Spleen (tissue), 13 donors: ENCODE results near the gene FGF2. TPM values are rescaled to one million over a fixed set of nuclear protein-coding genes. Genes with fewer than 3 reads are reported as not detected.

Experiments used
- DNase-seq: peaks from one replicate; pipeline ENCODE4 v3.0.0-alpha.2; 2020
- H3K27ac ChIP-seq, 8 donors: fragments of 200-600 bp; sonication (generic) in 7 of 8; 1 replicate in 4 of 8; 2 replicates in 4 of 8; pipeline versions ENCODE4 v1.5.0 to v1.8.0; 2016 to 2021; ENCODE audit warnings: inconsistent platforms in 4 of 8, mild to moderate bottlenecking in 4 of 8, moderate library complexity in 1 of 8
- H3K27me3 ChIP-seq, 7 donors: fragments of 200-600 bp; sonication (generic) in 6 of 7; replicated peaks in 1 of 7; 1 replicate in 4 of 7; 2 replicates in 3 of 7; pipeline versions ENCODE4 v1.5.0 to v1.8.0; 2016 to 2021; ENCODE audit warnings: inconsistent platforms in 3 of 7, mild to moderate bottlenecking in 1 of 7
- H3K36me3 ChIP-seq, 6 donors: fragments of 200-600 bp; sonication (generic) in 5 of 6; 1 replicate in 4 of 6; 2 replicates in 2 of 6; pipeline versions ENCODE4 v1.5.0 to v1.8.0; 2016 to 2021; ENCODE audit warnings: inconsistent platforms in 2 of 6
- H3K4me1 ChIP-seq, 6 donors: fragments of 200-600 bp; sonication (generic) in 5 of 6; 1 replicate in 3 of 6; 2 replicates in 3 of 6; pipeline versions ENCODE4 v1.5.0 to v1.8.0; 2016 to 2021; ENCODE audit warnings: inconsistent platforms in 3 of 6
- H3K4me3 ChIP-seq, 8 donors: fragments of 200-600 bp; sonication (generic) in 7 of 8; 1 replicate in 4 of 8; 2 replicates in 4 of 8; pipeline versions ENCODE4 v1.5.0 to v1.8.0; 2016 to 2021; ENCODE audit warnings: inconsistent platforms in 4 of 8, mild to moderate bottlenecking in 4 of 8, moderate library complexity in 2 of 8
- H3K9me3 ChIP-seq, 8 donors: fragments of 200-600 bp; sonication (generic) in 7 of 8; 1 replicate in 4 of 8; 2 replicates in 4 of 8; pipeline versions ENCODE4 v1.5.0 to v1.8.0; 2016 to 2021; ENCODE audit warnings: inconsistent platforms in 4 of 8
- CTCF ChIP-seq, 11 experiments: fragments of 200-600 bp in 7 of 11; fragments of 450-650 bp in 4 of 11; sonication (generic) in 4 of 11; IDR thresholded peaks in 8 of 11; conservative IDR thresholded peaks in 3 of 11; 1 replicate in 7 of 11; 2 replicates in 4 of 11; pipeline versions ENCODE4 v1.4.0 to v1.8.0; 2016 to 2021; ENCODE audit warnings: antibody characterized with exemption in 11 of 11, inconsistent platforms in 4 of 11, mild to moderate bottlenecking in 1 of 11
- POLR2A ChIP-seq, 3 donors: fragments of 450-650 bp; IDR thresholded peaks; one replicate each; pipeline ENCODE4 v1.5.1; 2017; ENCODE audit warnings: antibody characterized with exemption in 3 of 3, mild to moderate bottlenecking in 1 of 3
- POLR2AphosphoS5 ChIP-seq, 3 donors: sonication (generic); formaldehyde crosslinking; IDR thresholded peaks; one replicate each; pipeline ENCODE4 v1.5.1; 2017; ENCODE audit warnings: antibody characterized with exemption in 3 of 3
- WGBS, 5 donors: extraction: QIAGEN DNeasy Blood & Tissue Kit in 3 of 5; methylation state at CpG; one replicate each; pipeline versions ENCODE4 v1.1.5 to v1.1.7; 2013 to 2018; 5-methylcytosine and 5-hydroxymethylcytosine counted together
- intact Hi-C: fragments of 100-400 bp; cut with DNase I; formaldehyde crosslinking; loops from one replicate; pipeline ENCODE4 v1.15.0; 2023; ENCODE audit warnings: low total_unique reads
- long read RNA-seq, 2 donors: transcript quantifications; one replicate each; lab custom pipeline, GENCODE V29; 2026
- polyA plus RNA-seq, 3 donors: library from polyadenylated mRNA; stranded (reverse); fragments of 200-250 nt; gene quantifications; one replicate each; pipeline ENCODE4 v1.2.1, GENCODE V29; 2013
- total RNA-seq, 7 donors: library from RNA; depleted of rRNA in 3 of 7; stranded (reverse); fragments of >200 nt in 3 of 7; fragmentation: NEBNext Ultra II Directional in 4 of 7; extraction: Animal tissue kit (Norgen Biotek cat#: 25700) in 4 of 7; gene quantifications; one replicate each; pipeline versions ENCODE4 v1.1.0 to v1.2.1, GENCODE V29; 2016 to 2021
- donor health status: healthy with polysubstance abuse.
- donor health status: DM: no; HTN: no; CAD: no; lungs with moderate emphysema.
- donor health status: DM: no; HTN: no; CAD: no.
- donor health status: Bipolar disorder and iron deficiency.
- donor health status: healthy.
- donor health status: DM: no; HTN: no; CAD: no.
- donor health status: DM: yes; HTN: yes; CAD: no.

The FGF2 gene
- total RNA-seq (1 to 10 TPM; 1.1 to 3.1 (median 2.6) TPM), polyA plus RNA-seq (under 1 TPM; 0.48 to 0.96 (median 0.86) TPM)
- long read RNA-seq, donor 1, full-length matches to known transcripts, result 1 of 1 reads
- long read RNA-seq, donor 1, partial matches to known transcripts, result 0 of 1 reads
- long read RNA-seq, donor 1, other reads (novel, unspliced or antisense), result 0 of 1 reads
- long read RNA-seq, donor 2, result 0 reads

GRCh38 chr4:122826553-122827257, at the start of gene FGF2:
TSS of gene FGF2 (plus strand) at chr4:122826831. CDS start at chr4:122827175, 344 bp downstream.
- Histone ChIP-seq H3K27me3 (peaks cover 0 to 93% (median 70%) of the 10 kb centered on the region in 7 donors), H3K4me1 (peaks cover 0 to 23% (median 17%) of the 10 kb centered on the region in 6 donors), H3K4me3 (peak within 1 kb of the TSS; percentile 41 to 78 (median 56)), H3K36me3 (no peaks in the 10 kb centered on the region), H3K27ac (peak within 1 kb of the TSS in 6 of 8 donors; percentile 0 to 45 (median 27)), H3K9me3 (no peaks in the 10 kb centered on the region)
- no peak for TF ChIP-seq POLR2A (IDR thresholded peaks at IDR 0.05)
- peak in 1 of 3 donors; percentile 9 for TF ChIP-seq POLR2AphosphoS5 (IDR thresholded peaks at IDR 0.05)
- intact Hi-C loops, result no loop called here
- peak; percentile 79 for DNase-seq
- 1 to 2% (median 1%) methylated on average over 36 to 97 of the region's 97 CpGs for WGBS, 5 donors

- WGBS, 5 donors, result 90 to 94% (median 90%) methylated on average over 4 of the region's 4 CpGs
- no peaks in the 10 kb centered on the region for H3K4me1 ChIP-seq
- no peaks in the 10 kb centered on the region for H3K36me3 ChIP-seq
- intact Hi-C loops, result no loop called here
- no peak overlapping the region for H3K27ac ChIP-seq
- H3K27me3 ChIP-seq, result no peaks in the 10 kb centered on the region
- H3K4me3 ChIP-seq, result no peak overlapping the region
- TF ChIP-seq CTCF (IDR thresholded peaks at IDR 0.05 in 8 of 11, conservative IDR thresholded peaks at IDR 0.05 in 3 of 11) (no peak), POLR2AphosphoS5 (IDR thresholded peaks at IDR 0.05) (no peak), POLR2A (IDR thresholded peaks at IDR 0.05) (no peak)
- H3K9me3 ChIP-seq, result no peaks in the 10 kb centered on the region
- no peak for DNase-seq
Observed at GRCh38 chr4:122776916-122777315, 49.7 kb upstream of the FGF2 start.

- intact Hi-C loops, result no loop called here
- WGBS, 5 donors, result 91 to 96% (median 95%) methylated on average over 7 of the region's 7 CpGs
- Histone ChIP-seq H3K4me1 (no peaks in the 10 kb centered on the region), H3K36me3 (no peaks in the 10 kb centered on the region), H3K27me3 (peaks cover 0 to 11% (median 0%) of the 10 kb centered on the region in 7 donors), H3K27ac (no peak overlapping the region), H3K4me3 (no peak overlapping the region), H3K9me3 (no peaks in the 10 kb centered on the region)
- DNase-seq, result no peak
- no peak for TF ChIP-seq POLR2A (IDR thresholded peaks at IDR 0.05)
- TF ChIP-seq CTCF (IDR thresholded peaks at IDR 0.05 in 8 of 11, conservative IDR thresholded peaks at IDR 0.05 in 3 of 11), result no peak
- no peak for TF ChIP-seq POLR2AphosphoS5 (IDR thresholded peaks at IDR 0.05)
Observed at GRCh38 chr4:122777846-122778673, 48.6 kb upstream of the FGF2 start.

GRCh38 chr4:122781486-122781885, 45.1 kb upstream of the FGF2 start:
- H3K27ac ChIP-seq, result no peak overlapping the region
- TF ChIP-seq CTCF (IDR thresholded peaks at IDR 0.05 in 8 of 11, conservative IDR thresholded peaks at IDR 0.05 in 3 of 11), result no peak
- no peak for TF ChIP-seq POLR2AphosphoS5 (IDR thresholded peaks at IDR 0.05)
- no peak for TF ChIP-seq POLR2A (IDR thresholded peaks at IDR 0.05)
- no peaks in the 10 kb centered on the region for H3K9me3 ChIP-seq
- H3K4me3 ChIP-seq, result no peak overlapping the region
- no peak for DNase-seq
- H3K4me1 ChIP-seq, result no peaks in the 10 kb centered on the region
- H3K27me3 ChIP-seq, result peaks cover 0 to 18% (median 0%) of the 10 kb centered on the region in 7 donors
- WGBS, 5 donors, result 89 to 94% (median 91%) methylated on average over 2 of the region's 2 CpGs
- H3K36me3 ChIP-seq, result no peaks in the 10 kb centered on the region
- intact Hi-C loops, result no loop called here
